HG02852 (cell line): ENCODE data around the gene TPMT.
"Not testable (repeated sequence)": the region's sequence is repeated elsewhere in the genome, so short reads cannot be mapped to it uniquely, and the experiment has no call there.

Experiments used
- ATAC-seq: cut with Tn5 transposase; IDR thresholded peaks from one replicate; pipeline ENCODE4 v1.9.1; 2021; ENCODE audit warnings: mild to moderate bottlenecking, moderate library complexity; ENCODE audit not compliant: unreplicated experiment

The TPMT gene

GRCh38 chr6:18155864-18156421 lies 1.1 kb upstream of the TPMT start:
- ATAC-seq = peak; percentile 39

GRCh38 chr6:18155150-18155863 lies 430 bp upstream of the TPMT start, which contains the start of gene KDM1B:
Gene KDM1B, plus strand, starts transcription at chr6:18155422. Its CDS starts 4,474 bp downstream, at chr6:18159896.
- ATAC-seq = peak; percentile 84

- ATAC-seq = no peak
Measured at GRCh38 chr6:18153311-18153703, 1.6 kb downstream of the TPMT start.

GRCh38 chr6:18151801-18152200 lies 3.1 kb downstream of the TPMT start:
- no peak for ATAC-seq

- not testable (repeated sequence) for ATAC-seq
Measured at GRCh38 chr6:18151391-18151790, 3.5 kb downstream of the TPMT start.

GRCh38 chr6:18148304-18149025 lies 6.4 kb downstream of the TPMT start:
- no peak for ATAC-seq

GRCh38 chr6:18147616-18148015 lies 7.3 kb downstream of the TPMT start:
- ATAC-seq = no peak

GRCh38 chr6:18147160-18147559 lies 7.7 kb downstream of the TPMT start:
- ATAC-seq = no peak

GRCh38 chr6:18142591-18142861 lies 12.4 kb downstream of the TPMT start:
- no peak for ATAC-seq

GRCh38 chr6:18141805-18142590 lies 12.9 kb downstream of the TPMT start:
- ATAC-seq = no peak

- ATAC-seq = no peak
Measured at GRCh38 chr6:18139935-18140621, 14.8 kb downstream of the TPMT start.

GRCh38 chr6:18138906-18139305 lies 16.0 kb downstream of the TPMT start:
- no peak for ATAC-seq

- no peak for ATAC-seq
Measured at GRCh38 chr6:18136260-18136659, 18.6 kb downstream of the TPMT start.

- peak; percentile 47 for ATAC-seq
Measured at GRCh38 chr6:18135171-18135570, 19.7 kb downstream of the TPMT start.

GRCh38 chr6:18132346-18132745 lies 22.5 kb downstream of the TPMT start:
- no peak for ATAC-seq

GRCh38 chr6:18126121-18126520 lies 28.8 kb downstream of the TPMT start:
- ATAC-seq = no peak

- ATAC-seq = peak; percentile 98
Measured at GRCh38 chr6:18122128-18123093, 32.5 kb downstream of the TPMT start, which contains the start of gene NHLRC1. Gene NHLRC1, minus strand, starts transcription at chr6:18122677. Its CDS starts 71 bp downstream, at chr6:18122606.

GRCh38 chr6:18121580-18122127 lies 33.2 kb downstream of the TPMT start:
- ATAC-seq = no peak

- no peak for ATAC-seq
Measured at GRCh38 chr6:18119236-18119635, 35.6 kb downstream of the TPMT start.
